HUES64 (cell line): Measurements from ENCODE around the gene CTNNA3.
"Not testable (repeated sequence)": the region's sequence is repeated elsewhere in the genome, so short reads cannot be mapped to it uniquely, and the experiment has no call there.

Experiments
- H3K27ac ChIP-seq: 2 replicates; pipeline ENCODE4 v1.7.0; 2013; ENCODE audit warnings: low read depth, low read length, inconsistent platforms
- H3K27me3 ChIP-seq: 2 replicates; pipeline ENCODE4 v1.6.1; 2013; ENCODE audit warnings: mild to moderate bottlenecking, low read length; ENCODE audit not compliant: insufficient read depth
- H3K36me3 ChIP-seq: 2 replicates; pipeline ENCODE4 v1.6.1; 2013; ENCODE audit warnings: mild to moderate bottlenecking, low read length; ENCODE audit not compliant: insufficient read depth
- H3K4me1 ChIP-seq: 2 replicates; pipeline ENCODE4 v1.6.1; 2013; ENCODE audit warnings: mild to moderate bottlenecking, low read length, moderate library complexity; ENCODE audit not compliant: insufficient read depth
- H3K4me3 ChIP-seq: 2 replicates; pipeline ENCODE4 v1.5.1; 2013; ENCODE audit warnings: mild to moderate bottlenecking, low read length, moderate library complexity
- H3K9ac ChIP-seq: 2 replicates; pipeline ENCODE4 v1.6.1; 2013; ENCODE audit warnings: mild to moderate bottlenecking, low read depth, low read length
- H3K9me3 ChIP-seq: 2 replicates; pipeline ENCODE4 v1.6.1; 2013; ENCODE audit warnings: low read depth, low read length; ENCODE audit not compliant: insufficient read depth
- WGBS: fragments of 150-250, 120-280 bp; methylation state at CpG from one replicate; pipeline ENCODE4 v1.1.7; 2013; ENCODE audit warnings: missing lambda C conversion rate; 5-methylcytosine and 5-hydroxymethylcytosine counted together

CTNNA3 gene

GRCh38 chr10:67602268-67602950 is 93.6 kb downstream of the CTNNA3 start:
- no peak overlapping the region for H3K9ac ChIP-seq
- no peaks in the 10 kb centered on the region for H3K9me3 ChIP-seq
- H3K4me3 ChIP-seq = no peak overlapping the region
- peaks cover 10% of the 10 kb centered on the region for H3K4me1 ChIP-seq
- no peaks in the 10 kb centered on the region for H3K27me3 ChIP-seq
- WGBS = 93% methylated on average over 3 of the region's 4 CpGs
- no peak overlapping the region for H3K27ac ChIP-seq
- H3K36me3 ChIP-seq = no peaks in the 10 kb centered on the region

DNA sequence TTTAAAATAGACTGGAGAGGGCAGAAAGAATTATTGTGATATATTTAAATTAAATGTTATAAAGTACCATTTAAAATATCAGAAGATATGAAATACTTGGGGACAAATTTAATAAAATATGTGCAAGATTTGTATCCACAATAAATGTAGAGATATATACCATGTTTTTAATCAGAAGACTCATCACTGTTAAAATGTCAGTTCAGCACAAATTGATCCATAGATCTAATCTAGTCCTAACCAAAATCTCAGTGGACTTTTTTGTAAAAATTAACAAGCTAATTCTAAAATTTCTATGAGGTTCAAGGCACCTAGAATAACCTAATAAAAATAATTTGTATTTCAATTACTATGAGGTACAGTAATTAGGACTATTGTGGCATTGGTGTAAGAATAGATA is 96.4 kb downstream of the CTNNA3 start:
- Histone ChIP-seq H3K4me1 (no peaks in the 10 kb centered on the region), H3K27me3 (no peaks in the 10 kb centered on the region), H3K9ac (no peak overlapping the region), H3K27ac (no peak overlapping the region), H3K9me3 (no peaks in the 10 kb centered on the region), H3K36me3 (no peaks in the 10 kb centered on the region), H3K4me3 (no peak overlapping the region)

- Histone ChIP-seq H3K9ac (no peak overlapping the region), H3K4me1 (no peaks in the 10 kb centered on the region), H3K27ac (no peak overlapping the region), H3K9me3 (peaks cover 9% of the 10 kb centered on the region), H3K4me3 (no peak overlapping the region), H3K36me3 (no peaks in the 10 kb centered on the region), H3K27me3 (no peaks in the 10 kb centered on the region)
These were observed 99.4 kb downstream of the CTNNA3 start for GRCh38 chr10:67596641-67597040.

DNA sequence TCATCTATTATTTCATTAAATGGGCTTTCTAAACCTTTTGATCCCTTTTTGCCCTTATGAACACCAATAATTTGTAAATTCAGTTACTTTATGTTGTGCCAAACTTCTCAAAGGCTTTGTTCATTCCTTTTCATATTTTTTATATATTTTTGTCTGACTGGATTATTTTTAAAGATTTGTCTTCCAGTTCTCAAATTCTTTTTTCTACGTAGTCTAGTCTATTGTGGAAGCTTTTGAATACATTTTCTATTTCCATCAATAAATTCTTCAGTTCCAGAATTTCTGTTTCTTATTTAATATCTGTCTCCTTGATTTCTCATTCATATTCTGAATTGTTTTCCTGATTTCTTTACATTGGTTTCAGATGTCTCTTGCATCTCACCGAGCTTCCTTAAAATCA is 108.2 kb downstream of the CTNNA3 start:
- no CpG with 5 or more reads among the region's 2 CpGs for WGBS

DNA sequence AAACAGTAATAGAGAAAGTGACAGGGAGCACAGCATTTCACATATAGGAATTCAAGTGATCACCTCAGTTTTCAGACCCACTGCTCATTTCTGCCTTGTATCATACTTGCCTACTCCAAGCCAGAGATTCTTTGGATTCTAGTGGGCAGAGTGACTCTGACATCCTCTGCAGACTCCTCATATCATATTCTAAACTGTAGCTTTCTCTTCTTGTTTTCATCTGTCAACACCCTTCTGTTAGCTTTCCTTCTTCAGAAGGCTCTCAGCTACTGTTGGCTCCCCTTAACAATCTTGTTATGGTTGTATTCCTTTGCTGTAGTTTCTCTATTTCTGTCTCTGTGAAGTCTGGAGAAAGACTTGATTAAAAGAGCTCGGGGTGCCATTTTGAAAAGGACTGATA is 120.5 kb downstream of the CTNNA3 start:
- H3K4me1 ChIP-seq = no peaks in the 10 kb centered on the region
- H3K36me3 ChIP-seq = no peaks in the 10 kb centered on the region
- 89% methylated on average over 1 of the region's 1 CpG for WGBS
- H3K4me3 ChIP-seq = no peak overlapping the region
- no peak overlapping the region for H3K27ac ChIP-seq
- no peaks in the 10 kb centered on the region for H3K27me3 ChIP-seq
- H3K9me3 ChIP-seq = no peaks in the 10 kb centered on the region
- H3K9ac ChIP-seq = no peak overlapping the region

More for the DNA sequence above, 108.2 kb downstream of the CTNNA3 start:
- Histone ChIP-seq H3K9ac (no peak overlapping the region), H3K27me3 (no peaks in the 10 kb centered on the region), H3K9me3 (peaks cover 64% of the 10 kb centered on the region), H3K36me3 (no peaks in the 10 kb centered on the region), H3K27ac (no peak overlapping the region), H3K4me3 (no peak overlapping the region), H3K4me1 (no peaks in the 10 kb centered on the region)

GRCh38 chr10:67573484-67573883 is 122.5 kb downstream of the CTNNA3 start:
- WGBS = 100% methylated on average over 1 of the region's 1 CpG
- Histone ChIP-seq H3K36me3 (no peaks in the 10 kb centered on the region), H3K4me3 (no peak overlapping the region), H3K9ac (no peak overlapping the region), H3K27ac (no peak overlapping the region), H3K27me3 (no peaks in the 10 kb centered on the region), H3K9me3 (no peaks in the 10 kb centered on the region), H3K4me1 (no peaks in the 10 kb centered on the region)

GRCh38 chr10:67571503-67571902 is 124.5 kb downstream of the CTNNA3 start:
- H3K4me1 ChIP-seq = no peaks in the 10 kb centered on the region
- 91% methylated on average over 4 of the region's 5 CpGs for WGBS
- no peaks in the 10 kb centered on the region for H3K36me3 ChIP-seq

DNA sequence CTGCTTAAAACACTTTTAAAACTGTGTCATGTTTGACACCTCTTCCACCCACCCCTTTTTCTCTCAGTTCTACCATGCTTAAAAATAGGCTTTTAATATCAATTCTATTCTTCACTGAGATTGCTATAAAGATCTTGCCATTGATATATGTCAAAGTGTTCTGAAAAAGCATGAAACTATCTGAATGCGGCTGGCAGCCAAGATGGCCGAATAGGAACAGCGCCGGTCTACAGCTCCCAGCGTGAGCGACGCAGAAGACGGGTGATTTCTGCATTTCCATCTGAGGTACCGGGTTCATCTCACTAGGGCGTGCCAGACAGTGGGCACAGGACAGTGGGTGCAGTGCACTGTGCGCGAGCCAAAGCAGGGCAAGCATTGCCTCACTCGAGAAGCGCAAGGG is 137.7 kb downstream of the CTNNA3 start:
- H3K9me3 ChIP-seq = peaks cover 12% of the 10 kb centered on the region
- H3K27ac ChIP-seq, H3K36me3 ChIP-seq, H3K9ac ChIP-seq, H3K27me3 ChIP-seq, H3K4me3 ChIP-seq, H3K4me1 ChIP-seq: not testable (repeated sequence)
- 96% methylated on average over 14 of the region's 14 CpGs for WGBS

More at GRCh38 chr10:67571503-67571902, 124.5 kb downstream of the CTNNA3 start:
- no peaks in the 10 kb centered on the region for H3K27me3 ChIP-seq
- no peaks in the 10 kb centered on the region for H3K9me3 ChIP-seq
- no peak overlapping the region for H3K27ac ChIP-seq
- H3K4me3 ChIP-seq = no peak overlapping the region
- H3K9ac ChIP-seq = no peak overlapping the region

GRCh38 chr10:67553254-67553653 is 142.7 kb downstream of the CTNNA3 start:
- no CpG with 5 or more reads among the region's 3 CpGs for WGBS
- no peak overlapping the region for H3K4me3 ChIP-seq
- no peaks in the 10 kb centered on the region for H3K27me3 ChIP-seq
- H3K27ac ChIP-seq = no peak overlapping the region
- no peaks in the 10 kb centered on the region for H3K36me3 ChIP-seq
- no peaks in the 10 kb centered on the region for H3K4me1 ChIP-seq
- peaks cover 8% of the 10 kb centered on the region for H3K9me3 ChIP-seq
- H3K9ac ChIP-seq = no peak overlapping the region

GRCh38 chr10:67550838-67551402 is 145.1 kb downstream of the CTNNA3 start:
- H3K9me3 ChIP-seq = no peaks in the 10 kb centered on the region
- H3K4me3 ChIP-seq = no peak overlapping the region
- H3K27me3 ChIP-seq = no peaks in the 10 kb centered on the region
- 94% methylated on average over 15 of the region's 16 CpGs for WGBS
- H3K36me3 ChIP-seq = no peaks in the 10 kb centered on the region
- H3K27ac ChIP-seq = no peak overlapping the region
- no peaks in the 10 kb centered on the region for H3K4me1 ChIP-seq
- no peak overlapping the region for H3K9ac ChIP-seq

DNA sequence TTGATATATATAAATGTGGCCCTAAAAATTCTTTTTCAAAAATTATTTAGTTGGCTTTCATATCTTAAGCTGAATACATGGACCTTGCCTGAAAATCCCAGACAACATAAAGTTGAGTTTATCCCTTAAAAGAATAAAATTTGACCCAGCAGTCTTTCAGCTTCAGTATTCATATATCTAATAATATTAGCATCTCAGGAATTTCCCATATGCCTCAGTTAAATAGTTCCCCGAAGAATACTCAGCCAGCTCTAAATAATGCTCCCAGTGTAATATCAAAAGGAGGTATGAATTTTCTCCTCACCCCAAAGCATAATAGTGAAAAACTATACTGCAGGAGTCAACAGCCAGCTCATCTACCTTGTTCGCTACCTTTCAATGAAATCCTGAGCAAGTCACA is 145.9 kb downstream of the CTNNA3 start:
- whole genome bisulfite sequencing = 95% methylated on average over 2 of the region's 2 CpGs
- Histone ChIP-seq H3K4me3 (no peak overlapping the region), H3K9me3 (no peaks in the 10 kb centered on the region), H3K4me1 (no peaks in the 10 kb centered on the region), H3K27me3 (no peaks in the 10 kb centered on the region), H3K9ac (no peak overlapping the region), H3K36me3 (no peaks in the 10 kb centered on the region), H3K27ac (no peak overlapping the region)

DNA sequence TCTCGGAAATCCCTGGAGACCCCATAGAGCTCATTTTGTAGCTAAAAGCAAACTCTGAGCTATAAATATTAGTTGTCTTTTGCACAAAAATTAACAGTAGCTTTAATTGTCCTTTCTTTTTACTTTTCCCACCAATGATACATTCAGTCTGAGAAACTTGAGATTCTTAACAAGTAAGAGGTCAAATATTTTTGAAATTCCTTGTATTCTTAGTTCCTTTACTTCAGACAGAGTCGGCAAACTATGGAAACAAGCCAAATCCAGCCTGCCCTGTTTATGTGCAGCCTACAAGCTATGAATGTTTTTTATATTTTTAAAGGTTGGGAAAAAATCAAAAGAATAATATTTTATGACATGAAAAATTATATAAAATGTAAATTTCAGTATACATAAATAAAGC is 146.6 kb downstream of the CTNNA3 start:
- WGBS = 88% methylated on average over 1 of the region's 2 CpGs
- H3K27ac ChIP-seq = no peak overlapping the region
- no peaks in the 10 kb centered on the region for H3K36me3 ChIP-seq
- no peaks in the 10 kb centered on the region for H3K9me3 ChIP-seq
- H3K4me3 ChIP-seq = no peak overlapping the region
- H3K27me3 ChIP-seq = no peaks in the 10 kb centered on the region
- no peaks in the 10 kb centered on the region for H3K4me1 ChIP-seq
- H3K9ac ChIP-seq = no peak overlapping the region
